Neural progenitor cell (in vitro differentiated cells): ENCODE results near the gene NXN. TPM values are rescaled to one million over a fixed set of nuclear protein-coding genes. Genes with fewer than 3 reads are reported as not detected.

Source experiments
- DNase-seq: peaks from one replicate; pipeline ENCODE4 v3.0.0-alpha.2; 2016; ENCODE audit warnings: low spot score
- H2AFZ ChIP-seq: fragments of 200-600 bp; sonication (generic); replicated peaks from 2 replicates; pipeline ENCODE4 v1.6.1; 2016; ENCODE audit warnings: antibody characterized with exemption
- H3F3A ChIP-seq: fragments of 200-600 bp; sonication (generic); 2 replicates; pipeline ENCODE4 v1.6.1; 2016; ENCODE audit warnings: antibody characterized with exemption, low read depth
- H3K27ac ChIP-seq: fragments of 200-600 bp; sonication (generic); 2 replicates; pipeline ENCODE4 v1.5.1; 2016; ENCODE audit warnings: mild to moderate bottlenecking
- H3K27me3 ChIP-seq: fragments of 200-600 bp; sonication (generic); 2 replicates; pipeline ENCODE4 v1.6.1; 2016; ENCODE audit warnings: mild to moderate bottlenecking, moderate library complexity
- H3K36me3 ChIP-seq: fragments of 200-600 bp; sonication (generic); 2 replicates; pipeline ENCODE4 v1.5.1; 2016
- H3K4me1 ChIP-seq: fragments of 200-600 bp; sonication (generic); 2 replicates; pipeline ENCODE4 v1.6.1; 2016; ENCODE audit warnings: mixed run types
- H3K4me2 ChIP-seq: fragments of 200-600 bp; sonication (generic); 2 replicates; pipeline ENCODE4 v1.6.1; 2016
- H3K4me3 ChIP-seq: fragments of 200-600 bp; sonication (generic); 2 replicates; pipeline ENCODE4 v1.5.1; 2016
- H3K79me2 ChIP-seq: fragments of 200-600 bp; sonication (generic); 2 replicates; pipeline ENCODE4 v1.6.1; 2016; ENCODE audit warnings: low read depth
- H3K9ac ChIP-seq: fragments of 200-600 bp; sonication (generic); 2 replicates; pipeline ENCODE4 v1.6.1; 2016
- H3K9me3 ChIP-seq: fragments of 200-600 bp; sonication (generic); 2 replicates; pipeline ENCODE4 v1.5.1; 2016; ENCODE audit warnings: low read depth
- H4K20me1 ChIP-seq: fragments of 200-600 bp; sonication (generic); 2 replicates; pipeline ENCODE4 v1.6.1; 2016; ENCODE audit warnings: low read depth
- H3K27ac Mint-ChIP-seq: 3 replicates; pipeline ENCODE4 v1.8.0; 2021; ENCODE audit warnings: mixed read lengths
- H3K27me3 Mint-ChIP-seq: 2 replicates; pipeline ENCODE4 v1.8.0; 2022; ENCODE audit warnings: low read depth, mild to moderate bottlenecking, inconsistent platforms, moderate library complexity, mixed read lengths; ENCODE audit not compliant: insufficient read depth
- H3K36me3 Mint-ChIP-seq: 3 replicates; pipeline ENCODE4 v1.8.0; 2021; ENCODE audit warnings: mixed read lengths
- H3K4me1 Mint-ChIP-seq: 3 replicates; pipeline ENCODE4 v1.8.0; 2021; ENCODE audit warnings: mixed read lengths
- H3K4me3 Mint-ChIP-seq: 3 replicates; pipeline ENCODE4 v1.8.0; 2021; ENCODE audit warnings: mild to moderate bottlenecking, moderate library complexity, mixed read lengths
- H3K9me3 Mint-ChIP-seq: 3 replicates; pipeline ENCODE4 v1.8.0; 2020; ENCODE audit warnings: mixed read lengths
- EZH2 ChIP-seq: fragments of 200-600 bp; sonication (generic); IDR thresholded peaks from 2 replicates; pipeline ENCODE4 v1.6.1; 2017; ENCODE audit warnings: antibody characterized with exemption, mild to moderate bottlenecking, moderate library complexity
- EZH2phosphoT487 ChIP-seq: fragments of 200-600 bp; sonication (generic); IDR thresholded peaks from 2 replicates; pipeline ENCODE4 v1.6.1; 2017; ENCODE audit warnings: antibody characterized with exemption
- total RNA-seq: library from RNA; depleted of rRNA; stranded (reverse); fragments of >200 nt; gene quantifications from 2 replicates; pipeline ENCODE4 v1.2.3, GENCODE V29; 2015; ENCODE audit warnings: low replicate concordance
- TF ChIP-seq, protein P1 (sequence below): fragments of 200-600 bp; sonication (generic); IDR thresholded peaks from 2 replicates; pipeline ENCODE4 v1.5.1; 2017; ENCODE audit warnings: antibody characterized with exemption, mild to moderate bottlenecking

The NXN gene
- total RNA-seq, 1 donor from 2014 or later = 35.9 TPM

DNA sequence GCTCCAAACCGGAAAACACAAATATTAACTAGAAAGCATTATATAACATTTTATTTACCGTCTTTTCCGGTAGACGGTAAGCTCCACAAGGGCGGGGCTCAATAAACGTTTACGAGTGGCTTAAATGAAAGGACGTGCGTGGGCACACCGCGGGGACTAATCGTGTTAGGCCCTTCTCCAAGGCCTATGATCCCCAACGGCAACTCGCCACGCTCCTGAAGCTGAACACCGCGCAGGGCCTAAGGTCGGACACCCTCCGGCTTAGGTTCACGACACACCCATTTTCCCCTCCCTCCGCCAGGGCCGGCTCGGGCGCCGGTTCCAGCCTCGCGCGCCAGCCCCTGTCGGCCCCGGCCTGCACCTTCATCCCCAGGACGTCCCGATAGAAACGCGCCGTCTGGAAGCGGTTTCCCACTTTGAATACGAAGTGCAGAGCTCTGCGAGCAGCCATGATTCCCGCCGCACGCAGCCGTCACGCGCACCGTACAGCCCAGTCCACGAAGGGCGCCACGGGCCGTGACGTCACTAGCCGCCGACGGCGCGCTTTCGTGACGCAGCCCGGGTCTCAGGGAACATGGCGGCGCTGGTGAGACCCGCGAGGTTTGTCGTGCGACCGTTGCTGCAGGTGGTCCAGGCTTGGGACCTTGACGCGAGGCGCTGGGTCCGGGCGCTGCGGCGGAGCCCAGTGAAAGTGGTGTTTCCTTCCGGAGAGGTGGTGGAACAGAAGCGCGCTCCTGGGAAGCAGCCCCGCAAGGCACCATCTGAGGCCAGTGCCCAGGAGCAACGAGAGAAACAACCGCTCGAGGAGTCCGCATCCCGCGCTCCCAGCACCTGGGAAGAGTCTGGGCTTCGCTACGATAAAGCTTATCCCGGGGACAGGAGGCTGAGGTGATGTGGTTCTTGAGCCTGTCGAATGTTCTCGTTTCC, 197.5 kb downstream of the NXN start, which contains the start of the genes GLOD4 and MRM3:
Gene GLOD4, minus strand, starts transcription at position 476 of the 927 bp plus-strand sequence. Its CDS starts 25 bp downstream, at position 451.
Gene MRM3, plus strand, starts transcription at position 549 of the 927 bp plus-strand sequence. Its CDS starts 26 bp downstream, at position 575.
- DNase-seq = peak; percentile 94
- peaks cover 21% of the 10 kb centered on the region for H3K36me3 Mint-ChIP-seq
- no peaks in the 10 kb centered on the region for H3K9me3 Mint-ChIP-seq
- peak within 1 kb of the TSS; percentile 99 for H3K4me3 Mint-ChIP-seq
- H3K36me3 ChIP-seq = no peaks in the 10 kb centered on the region
- peak within 1 kb of the TSS; percentile 93 for H3K9ac ChIP-seq
- no peaks in the 10 kb centered on the region for H3F3A ChIP-seq
- peak within 1 kb of the TSS; percentile 86 for H3K27ac Mint-ChIP-seq
- peaks cover 16% of the 10 kb centered on the region for H3K4me1 ChIP-seq
- peak within 1 kb of the TSS; percentile 99 for H3K4me3 ChIP-seq
- TF ChIP-seq EZH2 = no peak
- TF ChIP-seq, protein P1, sequence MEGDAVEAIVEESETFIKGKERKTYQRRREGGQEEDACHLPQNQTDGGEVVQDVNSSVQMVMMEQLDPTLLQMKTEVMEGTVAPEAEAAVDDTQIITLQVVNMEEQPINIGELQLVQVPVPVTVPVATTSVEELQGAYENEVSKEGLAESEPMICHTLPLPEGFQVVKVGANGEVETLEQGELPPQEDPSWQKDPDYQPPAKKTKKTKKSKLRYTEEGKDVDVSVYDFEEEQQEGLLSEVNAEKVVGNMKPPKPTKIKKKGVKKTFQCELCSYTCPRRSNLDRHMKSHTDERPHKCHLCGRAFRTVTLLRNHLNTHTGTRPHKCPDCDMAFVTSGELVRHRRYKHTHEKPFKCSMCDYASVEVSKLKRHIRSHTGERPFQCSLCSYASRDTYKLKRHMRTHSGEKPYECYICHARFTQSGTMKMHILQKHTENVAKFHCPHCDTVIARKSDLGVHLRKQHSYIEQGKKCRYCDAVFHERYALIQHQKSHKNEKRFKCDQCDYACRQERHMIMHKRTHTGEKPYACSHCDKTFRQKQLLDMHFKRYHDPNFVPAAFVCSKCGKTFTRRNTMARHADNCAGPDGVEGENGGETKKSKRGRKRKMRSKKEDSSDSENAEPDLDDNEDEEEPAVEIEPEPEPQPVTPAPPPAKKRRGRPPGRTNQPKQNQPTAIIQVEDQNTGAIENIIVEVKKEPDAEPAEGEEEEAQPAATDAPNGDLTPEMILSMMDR = peak; percentile 51
- no peaks in the 10 kb centered on the region for H3K27me3 ChIP-seq
- peaks cover 3% of the 10 kb centered on the region for H3K27me3 Mint-ChIP-seq
- peak within 1 kb of the TSS; percentile 86 for H3K4me2 ChIP-seq
- H2AFZ ChIP-seq = peak within 1 kb of the TSS; percentile 81
- peaks cover 9% of the 10 kb centered on the region for H4K20me1 ChIP-seq
- H3K79me2 ChIP-seq = peaks cover 85% of the 10 kb centered on the region
- no peaks in the 10 kb centered on the region for H3K9me3 ChIP-seq
- H3K4me1 Mint-ChIP-seq = peaks cover 21% of the 10 kb centered on the region
- H3K27ac ChIP-seq = peak within 1 kb of the TSS; percentile 65

- Mint-ChIP-seq H3K27me3 (peaks cover 3% of the 10 kb centered on the region), H3K4me3 (no peak overlapping the region), H3K36me3 (peaks cover 37% of the 10 kb centered on the region), H3K9me3 (no peaks in the 10 kb centered on the region), H3K27ac (no peak overlapping the region), H3K4me1 (peaks cover 27% of the 10 kb centered on the region)
- H3K9ac ChIP-seq = no peak overlapping the region
- DNase-seq = no peak
- TF ChIP-seq EZH2phosphoT487 = no peak
- no peak for TF ChIP-seq EZH2
- TF ChIP-seq, protein P1 = no peak
- peaks cover 25% of the 10 kb centered on the region for H3F3A ChIP-seq
- peaks cover 23% of the 10 kb centered on the region for H3K4me1 ChIP-seq
- H3K4me3 ChIP-seq = no peak overlapping the region
- H3K27me3 ChIP-seq = no peaks in the 10 kb centered on the region
- no peak overlapping the region for H2AFZ ChIP-seq
- no peak overlapping the region for H3K4me2 ChIP-seq
- peaks cover 9% of the 10 kb centered on the region for H4K20me1 ChIP-seq
- H3K79me2 ChIP-seq = peaks cover 65% of the 10 kb centered on the region
- H3K9me3 ChIP-seq = no peaks in the 10 kb centered on the region
- H3K36me3 ChIP-seq = peaks cover 3% of the 10 kb centered on the region
- no peak overlapping the region for H3K27ac ChIP-seq
Observed at GRCh38 chr17:778096-778495, 201.5 kb downstream of the NXN start.

GRCh38 chr17:774313-774584, 205.3 kb downstream of the NXN start:
- H3F3A ChIP-seq = peaks cover 35% of the 10 kb centered on the region
- Mint-ChIP-seq H3K9me3 (no peaks in the 10 kb centered on the region), H3K36me3 (peaks cover 52% of the 10 kb centered on the region), H3K27me3 (no peaks in the 10 kb centered on the region), H3K4me1 (peaks cover 25% of the 10 kb centered on the region), H3K27ac (peak overlapping the region; percentile 94), H3K4me3 (peak overlapping the region; percentile 39)
- peak overlapping the region; percentile 61 for H3K4me2 ChIP-seq
- peaks cover 6% of the 10 kb centered on the region for H4K20me1 ChIP-seq
- TF ChIP-seq EZH2phosphoT487 = no peak
- no peak for TF ChIP-seq EZH2
- TF ChIP-seq, protein P1 = no peak
- H3K4me1 ChIP-seq = peaks cover 19% of the 10 kb centered on the region
- H2AFZ ChIP-seq = no peak overlapping the region
- peaks cover 28% of the 10 kb centered on the region for H3K36me3 ChIP-seq
- H3K27ac ChIP-seq = peak overlapping the region; percentile 92
- H3K27me3 ChIP-seq = no peaks in the 10 kb centered on the region
- no peak overlapping the region for H3K9ac ChIP-seq
- no peaks in the 10 kb centered on the region for H3K9me3 ChIP-seq
- peak overlapping the region; percentile 19 for H3K4me3 ChIP-seq
- DNase-seq = no peak
- peaks cover 33% of the 10 kb centered on the region for H3K79me2 ChIP-seq
